Measurements from ENCODE around the gene CDH18.

Gene CDH18

GRCh38 chr5:19577882-19578281 is 410.1 kb downstream of the CDH18 start:
- no peak for DNase-seq (ENCODE audit: low read depth)
- TF ChIP-seq CTCF (conservative IDR thresholded peaks at IDR 0.05; ENCODE audit: control insufficient read depth, insufficient read depth, low read depth, low read length): no peak
- H3K4me3 ChIP-seq (ENCODE audit: control insufficient read depth, low read depth, low read length): no peak overlapping the region

- no peak overlapping the region for H3K4me3 ChIP-seq (ENCODE audit: control insufficient read depth, low read depth, low read length)
- TF ChIP-seq CTCF (conservative IDR thresholded peaks at IDR 0.05; ENCODE audit: control insufficient read depth, insufficient read depth, low read depth, low read length): no peak
- DNase-seq (ENCODE audit: low read depth): no peak
Observed at GRCh38 chr5:19568004-19568403, 420.0 kb downstream of the CDH18 start.

GRCh38 chr5:19565466-19565865 is 422.5 kb downstream of the CDH18 start:
- no peak overlapping the region for H3K4me3 ChIP-seq (ENCODE audit: control insufficient read depth, low read depth, low read length)
- TF ChIP-seq CTCF (conservative IDR thresholded peaks at IDR 0.05; ENCODE audit: control insufficient read depth, insufficient read depth, low read depth, low read length): no peak
- DNase-seq (ENCODE audit: low read depth): no peak

GRCh38 chr5:19564036-19564435 is 424.0 kb downstream of the CDH18 start:
- DNase-seq (ENCODE audit: low read depth): no peak
- H3K4me3 ChIP-seq (ENCODE audit: control insufficient read depth, low read depth, low read length): no peak overlapping the region
- no peak for TF ChIP-seq CTCF (conservative IDR thresholded peaks at IDR 0.05; ENCODE audit: control insufficient read depth, insufficient read depth, low read depth, low read length)

- no peak for DNase-seq (ENCODE audit: low read depth)
- H3K4me3 ChIP-seq (ENCODE audit: control insufficient read depth, low read depth, low read length): no peak overlapping the region
- no peak for TF ChIP-seq CTCF (conservative IDR thresholded peaks at IDR 0.05; ENCODE audit: control insufficient read depth, insufficient read depth, low read depth, low read length)
Observed at GRCh38 chr5:19555876-19556275, 432.1 kb downstream of the CDH18 start.

GRCh38 chr5:19555436-19555835 is 432.6 kb downstream of the CDH18 start:
- H3K4me3 ChIP-seq (ENCODE audit: control insufficient read depth, low read depth, low read length): no peak overlapping the region
- no peak for DNase-seq (ENCODE audit: low read depth)
- TF ChIP-seq CTCF (conservative IDR thresholded peaks at IDR 0.05; ENCODE audit: control insufficient read depth, insufficient read depth, low read depth, low read length): no peak

- no peak for TF ChIP-seq CTCF (conservative IDR thresholded peaks at IDR 0.05; ENCODE audit: control insufficient read depth, insufficient read depth, low read depth, low read length)
- no peak for DNase-seq (ENCODE audit: low read depth)
- H3K4me3 ChIP-seq (ENCODE audit: control insufficient read depth, low read depth, low read length): no peak overlapping the region
Observed at GRCh38 chr5:19554524-19554923, 433.5 kb downstream of the CDH18 start.

All from fibroblast of mammary gland (primary cell).